HEK293 (cell line): Measurements from ENCODE around the gene ABCC11.

Source experiments
- CTCF ChIA-PET: fragments of 350-600 bp; formaldehyde crosslinking; extraction: SDS; loops from one replicate; lab custom pipeline; 2021; ENCODE audit warnings: antibody characterized with exemption; lab: Yijun Ruan, JAX
- POLR2A ChIA-PET: fragments of 300-600 bp; formaldehyde crosslinking; extraction: SDS; loops from one replicate; lab custom pipeline; 2020; ENCODE audit warnings: antibody characterized with exemption, inconsistent platforms; lab: Yijun Ruan, JAX
- H3K27ac ChIP-seq: fragments of 200-500 bp; sonication (Bioruptor generic); 2 replicates; pipeline ENCODE4 v1.5.1; 2014; ENCODE audit warnings: low read depth, low read length, control low read depth, inconsistent platforms; ENCODE audit errors: extremely low read depth
- H3K36me3 ChIP-seq, 2 experiments: fragments of 200-500 bp in 1 of 2; sonication (Bioruptor generic) in 1 of 2; 1 replicate in 1 of 2; 2 replicates in 1 of 2; pipeline ENCODE4 v1.5.1; 2014 to 2017; ENCODE audit warnings: inconsistent platforms in 2 of 2, low read length in 2 of 2; ENCODE audit not compliant: control insufficient read depth in 2 of 2, insufficient read depth in 1 of 2
- H3K4me1 ChIP-seq: fragments of 200-500 bp; sonication (Bioruptor generic); 2 replicates; pipeline ENCODE4 v1.5.1; 2014; ENCODE audit warnings: mild to moderate bottlenecking, low read length, inconsistent platforms; ENCODE audit not compliant: control insufficient read depth, insufficient read depth
- H3K4me3 ChIP-seq: 2 replicates; pipeline ENCODE4 v1.5.1; 2011; ENCODE audit warnings: low read depth, mild to moderate bottlenecking, control low read depth, low read length, moderate library complexity
- H3K9me3 ChIP-seq: fragments of 200-500 bp; sonication (Bioruptor generic); 2 replicates; pipeline ENCODE4 v1.5.1; 2014; ENCODE audit warnings: low read depth, low read length, inconsistent platforms; ENCODE audit not compliant: control insufficient read depth, insufficient read depth
- EGR2 ChIP-seq: fragments of 450-650 bp; formaldehyde crosslinking; IDR thresholded peaks from 2 replicates; pipeline ENCODE4 v1.5.1; 2016; ENCODE audit warnings: low read depth, missing biosample characterization, missing genetic modification characterization
- GLIS1 ChIP-seq: fragments of 450-650 bp; formaldehyde crosslinking; IDR thresholded peaks from 2 replicates; pipeline ENCODE4 v1.5.1; 2016; ENCODE audit warnings: missing biosample characterization, missing genetic modification characterization
- SP7 ChIP-seq: fragments of 450-650 bp; formaldehyde crosslinking; IDR thresholded peaks from 2 replicates; pipeline ENCODE4 v1.5.1; 2016; ENCODE audit warnings: missing biosample characterization, missing genetic modification characterization
- YY1 ChIP-seq: fragments of 450-650 bp; formaldehyde crosslinking; IDR thresholded peaks from 2 replicates; pipeline ENCODE4 v1.5.1; 2018; ENCODE audit warnings: missing biosample characterization, missing genetic modification characterization
- ZBTB20 ChIP-seq: fragments of 450-650 bp; formaldehyde crosslinking; IDR thresholded peaks from 2 replicates; pipeline ENCODE4 v1.5.1; 2016; ENCODE audit warnings: missing biosample characterization, missing genetic modification characterization
- ZBTB7A ChIP-seq: fragments of 450-650 bp; formaldehyde crosslinking; IDR thresholded peaks from 2 replicates; pipeline ENCODE4 v1.5.1; 2016; ENCODE audit warnings: low read depth, missing biosample characterization, missing genetic modification characterization
- ZEB2 ChIP-seq: fragments of 450-650 bp; formaldehyde crosslinking; IDR thresholded peaks from 2 replicates; pipeline ENCODE4 v1.5.1; 2016; ENCODE audit warnings: missing biosample characterization, missing genetic modification characterization
- ZFHX2 ChIP-seq: fragments of 450-650 bp; formaldehyde crosslinking; conservative IDR thresholded peaks from 2 replicates; pipeline ENCODE4 v1.5.1; 2016; ENCODE audit warnings: missing biosample characterization, missing genetic modification characterization
- ZFP3 ChIP-seq: fragments of 450-650 bp; formaldehyde crosslinking; IDR thresholded peaks from 2 replicates; pipeline ENCODE4 v1.5.1; 2016; ENCODE audit warnings: low read depth, missing biosample characterization, missing genetic modification characterization
- ZNF175 ChIP-seq: fragments of 450-650 bp; formaldehyde crosslinking; IDR thresholded peaks from 2 replicates; pipeline ENCODE4 v1.5.1; 2016; ENCODE audit warnings: missing biosample characterization, missing genetic modification characterization
- ZNF274 ChIP-seq, 2 experiments: fragments of 200-500 bp in 1 of 2; fragments of 450-650 bp in 1 of 2; sonication (Bioruptor generic) in 1 of 2; formaldehyde crosslinking in 1 of 2; IDR thresholded peaks; 2 replicates each; pipeline versions ENCODE4 v1.5.1 to v1.6.1; 2014 to 2016; ENCODE audit warnings: borderline replicate concordance in 1 of 2, inconsistent platforms in 1 of 2, low read length in 1 of 2, missing biosample characterization in 1 of 2, missing genetic modification characterization in 1 of 2
- ZNF341 ChIP-seq: fragments of 450-650 bp; formaldehyde crosslinking; IDR thresholded peaks from 2 replicates; pipeline ENCODE4; 2016; ENCODE audit warnings: low read depth, missing biosample characterization, missing genetic modification characterization
- ZNF350 ChIP-seq: fragments of 450-650 bp; formaldehyde crosslinking; IDR thresholded peaks from 2 replicates; pipeline ENCODE4 v1.5.0; 2017; ENCODE audit warnings: missing biosample characterization, mild to moderate bottlenecking, missing genetic modification characterization
- ZNF37A ChIP-seq: fragments of 450-650 bp; IDR thresholded peaks from 2 replicates; pipeline ENCODE4 v1.5.1; 2018; ENCODE audit warnings: missing biosample characterization, missing genetic modification characterization
- ZNF394 ChIP-seq: fragments of 450-650 bp; formaldehyde crosslinking; IDR thresholded peaks from 2 replicates; pipeline ENCODE4 v1.5.1; 2016; ENCODE audit warnings: missing biosample characterization, missing genetic modification characterization, mild to moderate bottlenecking, moderate library complexity, borderline replicate concordance
- ZNF423 ChIP-seq: fragments of 450-650 bp; formaldehyde crosslinking; IDR thresholded peaks from 2 replicates; pipeline ENCODE4 v1.5.1; 2016; ENCODE audit warnings: missing biosample characterization, missing genetic modification characterization
- ZNF48 ChIP-seq: fragments of 450-650 bp; formaldehyde crosslinking; IDR thresholded peaks from 2 replicates; pipeline ENCODE4 v1.5.1; 2016; ENCODE audit warnings: missing biosample characterization, missing genetic modification characterization
- ZNF585B ChIP-seq: fragments of 450-650 bp; formaldehyde crosslinking; IDR thresholded peaks from 2 replicates; pipeline ENCODE4 v1.5.1; 2016; ENCODE audit warnings: missing biosample characterization, missing genetic modification characterization
- ZNF596 ChIP-seq: fragments of 450-650 bp; IDR thresholded peaks from 2 replicates; pipeline ENCODE4 v1.5.0; 2018; ENCODE audit warnings: missing biosample characterization, mild to moderate bottlenecking, missing genetic modification characterization, moderate library complexity
- ZNF610 ChIP-seq: fragments of 450-650 bp; formaldehyde crosslinking; IDR thresholded peaks from 2 replicates; pipeline ENCODE4 v1.5.1; 2016; ENCODE audit warnings: missing biosample characterization, missing genetic modification characterization, borderline replicate concordance
- ZNF785 ChIP-seq: fragments of 450-650 bp; formaldehyde crosslinking; IDR thresholded peaks from 2 replicates; pipeline ENCODE4 v1.5.1; 2016; ENCODE audit warnings: missing biosample characterization, missing genetic modification characterization
- ZNF837 ChIP-seq: fragments of 450-650 bp; formaldehyde crosslinking; IDR thresholded peaks from 2 replicates; pipeline ENCODE4 v1.5.1; 2016; ENCODE audit warnings: missing biosample characterization, missing genetic modification characterization

ABCC11 gene

DNA sequence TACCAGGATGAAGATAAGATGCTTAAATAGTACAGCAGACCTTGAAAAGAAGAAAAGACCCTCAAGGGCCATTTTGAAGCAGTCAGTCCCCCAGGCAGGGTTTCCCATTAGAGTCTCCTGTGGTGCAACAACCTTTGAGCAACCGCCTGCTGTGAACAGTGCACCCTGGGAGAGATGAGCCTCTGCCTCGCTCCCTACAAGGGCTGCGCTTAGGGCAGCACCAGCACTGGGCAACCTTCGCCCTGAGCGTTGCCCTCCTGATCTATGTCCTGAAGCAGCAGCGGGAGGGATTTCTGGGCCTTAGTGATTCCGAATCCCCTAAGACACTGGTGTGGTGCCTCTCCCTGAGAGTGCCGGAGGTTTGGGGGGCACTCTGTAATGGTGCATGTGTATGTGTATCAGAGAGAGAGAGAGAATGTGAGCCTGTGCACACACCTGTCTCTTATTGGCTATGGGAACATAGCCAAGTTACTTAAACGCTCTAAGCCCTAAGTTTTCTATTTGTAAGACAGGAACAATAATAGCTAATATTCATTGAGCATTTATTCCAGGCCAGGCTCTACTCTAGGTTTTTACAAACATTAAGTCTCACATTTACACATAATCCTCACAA lies 66.4 kb downstream of the ABCC11 start:
- POLR2A ChIA-PET = no interaction called here

DNA sequence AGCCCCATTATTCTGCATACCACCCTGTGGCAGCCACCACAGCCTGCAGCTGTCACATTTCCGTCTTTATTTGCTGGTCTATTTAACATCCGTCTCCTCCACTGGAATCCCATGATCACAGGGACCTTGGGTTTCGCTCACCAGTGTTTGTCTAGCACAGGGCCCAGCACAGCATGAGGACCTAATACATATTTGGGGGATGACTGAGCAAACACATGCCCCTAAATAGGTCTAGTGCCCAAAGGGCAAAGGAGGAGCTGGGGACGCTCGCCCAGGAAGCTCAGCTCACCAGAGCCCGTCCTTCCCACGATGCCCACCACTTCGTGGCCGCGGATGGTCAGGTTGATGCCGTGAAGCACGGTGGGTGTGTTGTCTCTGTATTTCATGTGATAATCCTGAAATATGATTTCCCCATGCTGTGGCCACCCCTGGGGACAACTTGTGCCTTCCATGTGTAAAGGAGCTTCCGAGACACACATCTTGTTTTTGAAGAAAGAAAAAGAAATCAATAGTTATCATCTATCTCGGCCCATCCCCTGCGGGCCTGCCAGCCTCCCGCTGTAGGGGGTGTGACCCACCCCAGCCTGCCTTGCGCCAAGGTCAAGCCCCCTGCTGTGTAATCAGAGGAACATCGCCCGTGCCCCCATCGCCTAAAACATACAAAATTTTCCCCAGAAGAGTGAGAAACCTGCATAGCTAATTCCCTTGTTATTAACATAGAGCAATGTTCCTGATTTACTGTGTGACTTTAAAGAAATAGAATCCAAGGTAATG lies 70.5 kb downstream of the ABCC11 start:
- no peak for TF ChIP-seq ZNF785 (tag by site-specific recombination)
- TF ChIP-seq ZNF423 (tag by site-specific recombination) = no peak
- TF ChIP-seq ZNF37A (tag by site-specific recombination) = no peak
- TF ChIP-seq ZEB2 (tag by site-specific recombination) = no peak
- no peak for TF ChIP-seq ZNF610 (tag by site-specific recombination)
- TF ChIP-seq ZNF350 (tag by site-specific recombination) = no peak
- TF ChIP-seq ZNF585B (tag by site-specific recombination) = no peak
- no peak for TF ChIP-seq ZNF175 (tag by site-specific recombination)
- TF ChIP-seq ZBTB7A (tag by site-specific recombination) = no peak
- no peak for TF ChIP-seq GLIS1
- no peaks in the 10 kb centered on the region for H3K36me3 ChIP-seq
- ChIA-PET CTCF (interaction anchor here (1.4 kb wide), 1 partner anchor 12 kb away, joined by 7 read pairs; no protein-coding TSS in a partner anchor), POLR2A (no interaction called here)
- no peak overlapping the region for H3K27ac ChIP-seq
- H3K4me1 ChIP-seq = no peaks in the 10 kb centered on the region
- H3K4me3 ChIP-seq = no peak overlapping the region
- H3K9me3 ChIP-seq = no peaks in the 10 kb centered on the region

More for the DNA sequence above, 66.4 kb downstream of the ABCC11 start:
- Histone ChIP-seq H3K4me3 (no peak overlapping the region), H3K36me3 (no peaks in the 10 kb centered on the region), H3K27ac (no peak overlapping the region), H3K9me3 (no peaks in the 10 kb centered on the region), H3K4me1 (no peaks in the 10 kb centered on the region)
- CTCF ChIA-PET = no interaction called here
- no peak for TF ChIP-seq ZNF175 (tag by site-specific recombination)
- TF ChIP-seq ZNF837 (tag by site-specific recombination) = no peak
- no peak for TF ChIP-seq YY1 (tag by site-specific recombination)
- no peak for TF ChIP-seq ZNF596 (tag by site-specific recombination)
- no peak for TF ChIP-seq ZNF48
- no peak for TF ChIP-seq ZNF341 (tag by site-specific recombination)
- no peak for TF ChIP-seq ZNF274 (IDR thresholded peaks at IDR 0.05; ENCODE audit: low read length)
- no peak for TF ChIP-seq ZNF274 (tag by site-specific recombination; IDR thresholded peaks at IDR 0.05; ENCODE audit: borderline replicate concordance)
- no peak for TF ChIP-seq ZBTB20 (tag by site-specific recombination)
- TF ChIP-seq ZNF394 (tag by site-specific recombination) = no peak

DNA sequence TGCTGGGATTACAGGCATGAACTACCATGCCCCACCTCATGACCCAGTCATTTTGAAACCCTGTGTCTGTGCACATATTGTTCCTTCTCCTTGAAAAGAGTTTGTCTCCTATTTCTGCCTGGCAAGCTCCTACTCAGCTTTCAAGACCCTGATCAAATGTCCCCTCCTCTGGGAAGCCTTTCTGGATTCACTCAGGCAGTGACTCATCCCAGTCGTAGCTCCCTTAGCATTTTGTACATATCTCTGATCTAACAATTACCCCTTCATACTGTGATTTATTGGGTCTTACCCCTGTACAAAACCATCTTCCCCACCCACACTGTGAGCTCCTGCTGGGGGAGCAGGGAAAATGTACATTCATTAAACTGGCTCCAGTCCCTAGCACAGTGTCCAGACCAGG lies 73.5 kb downstream of the ABCC11 start:
- POLR2A ChIA-PET = no interaction called here
- Histone ChIP-seq H3K4me1 (no peaks in the 10 kb centered on the region), H3K4me3 (no peak overlapping the region), H3K9me3 (no peaks in the 10 kb centered on the region), H3K27ac (no peak overlapping the region), H3K36me3 (no peaks in the 10 kb centered on the region)
- peak; percentile 19; the same call in 1 of the 2 replicates for TF ChIP-seq EGR2 (tag by site-specific recombination)
- no peak for TF ChIP-seq ZNF585B (tag by site-specific recombination)
- TF ChIP-seq SP7 (tag by site-specific recombination) = peak; percentile 59; the same call in 1 of the 2 replicates
- peak; percentile 79 for TF ChIP-seq ZFP3 (tag by site-specific recombination)
- peak; percentile 48 for TF ChIP-seq ZFHX2
- CTCF ChIA-PET = interaction anchor here (1.0 to 1.7 kb wide), 2 partner anchors 9 to 196 kb away, joined by 3 read pairs; no protein-coding TSS in a partner anchor
